CD4-positive, alpha-beta T cell treated with Interferon alpha-2 for 1 hour (primary cell): Measurements from ENCODE around the gene CFAP299.
"Not testable (repeated sequence)": the region's sequence is repeated elsewhere in the genome, so short reads cannot be mapped to it uniquely, and the experiment has no call there.

Source experiments
- DNase-seq, 2 donors: peaks; one replicate each; pipeline ENCODE4 v3.0.0-alpha.2; 2020 to 2022

CFAP299 gene

GRCh38 chr4:80614319-80614718, 278.8 kb downstream of the CFAP299 start:
- no peak for DNase-seq

DNA sequence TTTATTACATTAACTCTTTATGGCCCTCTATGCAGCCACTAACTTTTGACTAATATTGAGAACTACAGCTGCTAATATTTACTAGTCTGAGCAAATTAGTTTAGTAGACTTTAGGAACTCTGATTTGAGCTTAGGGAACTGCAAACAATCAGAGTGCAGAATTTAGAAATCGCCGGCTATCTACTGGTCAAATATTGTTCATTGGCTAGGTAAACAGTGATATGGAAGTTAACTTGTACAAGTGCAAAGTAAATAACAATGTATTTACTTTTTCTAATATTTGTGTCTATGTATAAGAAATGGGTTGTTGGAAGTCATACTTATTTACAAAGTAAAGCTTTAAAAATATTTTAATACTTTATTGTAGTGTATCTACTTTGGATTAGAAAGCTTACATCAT, 279.6 kb downstream of the CFAP299 start:
- no peak for DNase-seq

- DNase-seq: no peak
Observed at GRCh38 chr4:80619070-80619674, 283.6 kb downstream of the CFAP299 start.

DNA sequence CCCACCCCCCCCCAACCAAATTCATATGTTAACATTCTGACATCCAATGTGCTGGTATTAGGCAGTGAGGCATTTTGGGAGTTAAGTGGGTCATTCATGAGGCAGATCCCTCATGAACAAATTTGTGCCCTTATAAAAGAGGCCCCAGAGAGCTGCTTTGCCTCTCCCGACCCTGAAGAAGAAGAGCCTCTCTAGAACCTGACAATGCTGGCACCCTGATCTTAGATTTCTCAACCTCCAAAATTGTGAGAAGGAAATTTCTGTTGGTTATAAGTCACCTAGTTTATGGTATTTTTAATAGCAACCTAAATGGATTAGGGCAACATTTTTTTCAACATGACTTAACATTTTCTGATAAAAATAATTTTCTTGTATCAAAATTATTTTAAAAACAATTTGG, 296.3 kb downstream of the CFAP299 start:
- DNase-seq: no peak

DNA sequence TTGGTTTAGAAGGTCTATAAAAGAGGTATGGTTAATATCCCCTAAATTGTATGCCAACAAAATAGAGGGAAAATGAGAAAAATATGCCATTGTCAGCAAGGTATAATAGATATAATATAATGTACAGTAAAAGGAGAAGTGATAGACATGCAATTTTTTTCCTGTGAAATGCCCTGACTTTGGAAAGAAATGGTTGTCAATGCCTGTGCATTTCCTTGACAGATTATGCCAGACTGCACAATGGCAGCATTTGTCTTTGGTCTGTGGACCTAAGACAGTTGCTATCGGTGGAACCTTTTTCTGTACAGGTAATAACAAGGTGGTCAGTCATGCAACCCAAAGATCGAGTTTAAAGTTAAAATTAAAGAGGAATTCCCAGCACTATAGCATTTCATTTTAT, 301.7 kb downstream of the CFAP299 start:
- DNase-seq: no peak

DNA sequence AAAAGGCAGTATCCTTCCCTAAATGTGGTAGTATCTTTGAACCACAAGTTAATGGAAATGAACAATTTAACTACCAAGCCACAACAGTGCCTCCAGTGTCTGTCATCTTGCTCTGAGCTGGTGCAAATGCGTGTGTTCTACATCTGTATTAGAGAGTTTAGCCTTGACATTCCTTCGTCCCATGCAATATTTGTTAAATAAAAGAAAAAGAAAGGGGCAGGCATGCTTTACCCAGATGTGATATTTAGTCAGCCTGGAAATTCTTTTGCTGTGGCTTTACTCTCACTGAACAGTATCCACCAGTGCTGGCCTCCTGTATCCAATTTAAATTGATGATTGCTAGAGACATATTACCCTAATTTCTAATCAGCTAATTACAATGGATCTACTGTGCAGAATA, 310.5 kb downstream of the CFAP299 start:
- DNase-seq: no peak

DNA sequence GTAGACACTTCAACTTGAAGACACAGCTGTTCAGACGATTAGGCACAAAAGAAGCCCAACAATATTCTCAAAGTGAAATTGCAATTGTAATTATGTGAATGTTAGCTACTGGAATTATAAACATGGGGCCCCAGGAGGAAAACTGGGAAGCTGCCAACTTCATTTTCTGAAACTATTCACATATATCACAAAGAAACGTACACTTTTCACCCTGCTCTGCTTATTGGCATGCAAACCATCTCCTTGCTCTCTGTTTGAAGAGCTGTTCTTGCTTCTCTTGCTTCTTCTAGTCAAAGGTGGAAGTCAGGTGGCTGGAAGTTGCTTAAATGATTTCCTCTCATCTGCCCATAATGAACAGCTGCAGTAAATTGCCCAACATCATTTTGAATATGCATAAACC, 320.1 kb downstream of the CFAP299 start:
- no peak for DNase-seq

DNA sequence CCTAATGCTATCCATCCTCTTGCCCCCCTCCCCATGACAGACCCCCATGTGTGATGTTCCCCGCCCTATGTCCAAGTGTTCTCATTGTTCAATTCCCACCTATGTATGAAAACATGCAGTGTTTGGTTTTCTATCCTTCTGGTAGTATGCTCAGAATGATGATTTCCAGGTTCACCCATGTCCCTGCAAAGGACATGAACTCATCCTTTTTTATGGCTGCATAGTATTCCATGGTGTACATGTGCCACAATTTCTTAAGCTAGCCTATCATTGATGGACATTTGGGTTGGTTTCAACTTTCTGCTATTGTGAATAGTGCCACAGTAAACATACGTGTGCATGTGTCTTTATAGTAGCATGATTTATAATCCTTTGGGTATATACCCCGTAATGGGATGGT, 334.6 kb downstream of the CFAP299 start:
- DNase-seq: not testable (repeated sequence)

DNA sequence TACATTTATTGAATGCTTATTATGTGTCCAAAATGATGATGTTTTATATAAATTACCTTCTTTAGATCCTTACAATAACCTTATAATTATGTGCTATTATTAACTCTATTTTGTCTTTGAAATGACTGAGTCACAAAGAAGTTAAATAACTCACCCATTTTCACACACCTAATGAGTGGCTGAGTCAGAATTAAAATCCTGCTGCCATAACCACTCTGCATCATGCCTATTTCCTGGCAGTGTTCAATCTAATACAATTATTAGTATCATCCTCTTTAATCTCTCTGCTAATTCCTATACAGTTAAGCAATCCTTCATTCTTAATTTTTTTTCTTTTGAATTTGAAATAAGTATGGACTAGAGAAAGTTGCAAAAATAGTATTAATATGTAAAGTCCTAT, 342.9 kb downstream of the CFAP299 start:
- no peak for DNase-seq

GRCh38 chr4:80680934-80681333, 345.4 kb downstream of the CFAP299 start:
- no peak for DNase-seq

DNA sequence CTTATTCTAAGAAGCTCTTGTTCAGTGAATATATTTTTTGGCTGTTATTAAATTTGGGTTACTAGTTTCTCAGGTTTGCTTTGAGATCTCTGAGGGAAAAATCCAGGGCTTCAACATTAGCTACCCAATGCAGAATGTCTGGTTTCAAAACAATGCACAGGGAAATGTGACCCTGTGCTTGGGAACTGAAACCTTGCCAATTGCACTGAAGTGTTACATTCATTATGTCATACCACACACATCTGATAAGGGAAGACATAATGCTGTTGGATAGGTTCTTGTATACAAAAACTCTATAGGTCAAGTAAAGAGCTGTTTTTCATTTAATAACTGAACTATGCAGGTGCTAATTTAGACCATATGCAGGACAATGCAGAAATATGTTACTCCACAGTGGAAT, 349.7 kb downstream of the CFAP299 start:
- no peak for DNase-seq

DNA sequence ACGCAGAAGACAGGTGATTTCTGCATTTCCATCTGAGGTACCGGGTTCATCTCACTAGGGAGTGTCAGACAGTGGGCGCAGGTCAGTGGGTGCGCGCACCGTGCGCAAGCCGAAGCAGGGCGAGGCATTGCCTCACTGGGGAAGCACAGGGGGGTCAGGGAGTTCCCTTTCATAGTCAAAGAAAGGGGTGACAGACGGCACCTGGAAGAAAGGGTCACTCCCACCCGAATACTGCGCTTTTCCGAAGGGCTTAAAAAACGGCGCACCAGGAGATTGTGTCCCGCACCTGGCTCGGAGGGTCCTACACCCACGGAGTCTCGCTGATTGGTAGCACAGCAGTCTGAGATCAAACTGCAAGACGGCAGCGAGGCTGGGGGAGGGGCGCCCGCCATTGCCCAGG, 352.2 kb downstream of the CFAP299 start:
- not testable (repeated sequence) for DNase-seq

- DNase-seq: no peak
Observed at GRCh38 chr4:80694171-80694570, 358.6 kb downstream of the CFAP299 start.

- no peak for DNase-seq
Observed at GRCh38 chr4:80705311-80705710, 369.8 kb downstream of the CFAP299 start.

- no peak for DNase-seq
Observed at GRCh38 chr4:80709082-80709869, 373.7 kb downstream of the CFAP299 start.

DNA sequence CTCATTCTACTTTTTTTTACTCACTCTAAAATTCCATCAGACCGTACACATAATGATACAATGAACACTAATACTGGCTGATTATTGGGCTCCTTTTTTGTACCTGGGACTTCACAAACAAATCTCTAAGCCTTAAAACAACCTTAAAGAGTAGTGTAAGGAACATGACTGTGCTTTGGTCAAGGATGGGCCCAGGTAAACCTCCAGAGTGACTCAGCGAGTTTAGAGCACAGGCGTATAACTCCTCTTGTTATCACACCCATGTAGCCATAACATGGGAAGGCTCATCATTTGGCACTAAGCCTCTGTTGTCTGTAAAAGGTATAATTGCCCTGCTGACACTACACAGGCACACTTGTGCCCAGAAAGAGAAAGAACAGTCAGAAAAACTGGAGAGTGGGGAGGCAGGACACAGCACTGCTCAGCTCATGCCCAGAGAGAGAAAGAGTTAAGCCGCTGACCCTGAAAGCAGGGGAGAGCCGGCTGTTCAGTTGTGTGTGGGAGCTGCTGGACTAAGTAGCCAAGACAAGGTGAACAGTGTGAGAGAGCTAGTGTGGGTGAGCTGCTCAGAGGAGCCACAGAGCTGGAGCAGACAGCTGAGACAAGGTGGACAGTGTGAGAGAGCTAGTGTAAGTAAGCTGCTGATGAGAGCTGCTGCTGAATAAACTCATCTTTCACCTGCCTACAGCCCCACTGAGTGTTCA, 375.4 kb downstream of the CFAP299 start:
- no peak for DNase-seq

- no peak for DNase-seq
Observed at GRCh38 chr4:80711956-80712355, 376.4 kb downstream of the CFAP299 start.

- no peak for DNase-seq
Observed at GRCh38 chr4:80713409-80713808, 377.9 kb downstream of the CFAP299 start.

DNA sequence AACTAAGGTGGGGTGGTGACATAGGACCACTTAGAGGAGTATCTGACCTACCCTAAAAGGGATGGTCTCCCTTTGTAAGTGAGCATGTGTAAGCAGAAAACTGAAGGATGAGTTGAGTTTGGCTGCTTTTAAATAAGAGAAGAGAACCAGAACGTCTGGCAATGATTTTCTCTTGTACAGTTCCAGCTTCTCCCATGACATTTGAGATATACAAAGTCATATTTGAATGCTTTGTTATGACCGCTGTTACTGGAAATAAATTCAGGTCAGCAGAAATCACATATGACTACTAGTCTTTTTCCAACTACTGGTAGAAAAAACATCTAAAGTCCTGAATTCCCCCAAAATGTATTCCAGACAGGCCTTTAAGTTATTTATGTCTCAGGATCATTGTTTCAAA, 381.7 kb downstream of the CFAP299 start:
- no peak for DNase-seq

DNA sequence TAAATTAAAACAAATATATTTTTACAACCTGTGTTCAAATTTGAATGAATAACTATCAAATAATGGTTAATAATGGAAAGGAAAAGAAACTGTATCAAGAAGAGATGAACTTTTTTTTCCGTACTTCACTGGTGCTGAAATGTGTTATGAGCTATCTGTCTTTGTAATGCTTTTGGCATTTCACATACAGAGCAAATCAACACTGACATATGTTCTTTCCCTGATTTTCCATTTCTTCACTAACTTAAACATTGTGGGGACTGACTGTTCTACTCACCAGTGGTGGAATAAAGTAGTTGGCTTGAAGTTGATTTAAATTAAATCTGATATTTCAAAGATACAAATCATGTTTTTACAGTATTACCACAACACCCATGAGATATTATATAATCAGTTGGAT, 390.9 kb downstream of the CFAP299 start:
- no peak for DNase-seq

GRCh38 chr4:80730158-80730557, 394.6 kb downstream of the CFAP299 start:
- no peak for DNase-seq

DNA sequence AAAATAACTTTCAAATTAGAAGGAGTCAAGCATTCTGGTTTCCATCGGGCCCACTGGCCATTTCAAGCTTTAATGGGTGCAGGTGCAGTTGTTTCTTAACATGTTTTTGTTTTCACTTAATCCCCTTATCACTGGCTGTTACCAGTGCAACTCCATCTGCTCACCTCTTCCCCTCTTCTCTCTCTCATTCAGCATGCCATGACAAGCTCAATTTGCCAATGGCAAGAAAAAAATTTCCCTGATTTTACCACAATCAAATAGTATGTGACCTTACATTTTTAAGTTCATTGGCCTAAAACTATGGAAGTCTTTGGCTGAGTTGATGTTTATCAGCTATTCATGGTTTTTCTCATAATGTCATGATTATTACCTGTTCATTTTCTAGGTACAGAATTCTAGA, 395.9 kb downstream of the CFAP299 start:
- DNase-seq: no peak

- no peak for DNase-seq
Observed at GRCh38 chr4:80732010-80732409, 396.5 kb downstream of the CFAP299 start.

- DNase-seq: no peak
Observed at GRCh38 chr4:80740375-80740774, 404.8 kb downstream of the CFAP299 start.
